Left lung (tissue), 10 donors: ENCODE results near the gene APOL4. TPM values are rescaled to one million over a fixed set of nuclear protein-coding genes. Genes with fewer than 3 reads are reported as not detected.
"Not testable (repeated sequence)": the region's sequence is repeated elsewhere in the genome, so short reads cannot be mapped to it uniquely, and the experiment has no call there.

Experiments
- ATAC-seq: fragments of 200-7000 bp; cut with Tn5 transposase; one replicate; pipeline ENCODE4 v1.9.1; 2020; ENCODE audit warnings: moderate library complexity
- DNase-seq, 4 donors: peaks; one replicate each; pipeline ENCODE4 v3.0.0-alpha.2; 2013 to 2020
- H3K27ac ChIP-seq, 2 donors: fragments of 200-600 bp; sonication (generic) in 1 of 2; one replicate each; pipeline versions ENCODE4 v1.5.0 to v1.8.0; 2020 to 2021
- H3K27me3 ChIP-seq, 2 donors: fragments of 200-600 bp; sonication (generic) in 1 of 2; one replicate each; pipeline versions ENCODE4 v1.5.0 to v1.8.0; 2020 to 2021
- H3K36me3 ChIP-seq, 2 donors: fragments of 200-600 bp; sonication (generic) in 1 of 2; one replicate each; pipeline versions ENCODE4 v1.5.0 to v1.8.0; 2020 to 2021
- H3K4me1 ChIP-seq, 2 donors: fragments of 200-600 bp; one replicate each; pipeline ENCODE4 v1.8.0; 2021
- H3K4me3 ChIP-seq, 2 donors: fragments of 200-600 bp; sonication (generic) in 1 of 2; one replicate each; pipeline versions ENCODE4 v1.5.0 to v1.8.0; 2020 to 2021; ENCODE audit warnings: mild to moderate bottlenecking in 1 of 2
- H3K9me3 ChIP-seq, 2 donors: fragments of 200-600 bp; sonication (generic) in 1 of 2; one replicate each; pipeline versions ENCODE4 v1.5.0 to v1.8.0; 2020 to 2021
- CTCF ChIP-seq, 2 donors: fragments of 200-600 bp; sonication (generic) in 1 of 2; IDR thresholded peaks; one replicate each; pipeline versions ENCODE4 v1.5.0 to v1.8.0; 2021; ENCODE audit warnings: antibody characterized with exemption in 2 of 2
- intact Hi-C, 2 donors: fragments of 100-400 bp; cut with DNase I; formaldehyde crosslinking; loops; one replicate each; pipeline versions ENCODE4 v1.11.2 to v1.14.2; 2022
- polyA plus RNA-seq, 6 donors: library from polyadenylated mRNA; unstranded; fragments of 120-200 nt; gene quantifications; one replicate each; pipeline ENCODE4 v1.2.1, GENCODE V29; 2013; ENCODE audit not compliant: insufficient read length in 6 of 6
- total RNA-seq, 2 donors: library from RNA; stranded (reverse); fragmentation: NEBNext Ultra II Directional; extraction: Animal tissue kit (Norgen Biotek cat#: 25700); gene quantifications; one replicate each; pipeline ENCODE4 v1.2.1, GENCODE V29; 2021
- donor health status: DM: no; HTN: yes; CAD: no.
- donor health status: DM: no; HTN: no; CAD: no.

The APOL4 gene
- total and polyA plus RNA-seq, 8 donors, result 4.9 to 18.6 (median 10.6) TPM

GRCh38 chr22:36191106-36191836 lies 10.3 kb downstream of the APOL4 start:
- intact Hi-C loops, result loop anchor here in 1 of 2 donors (10.0 kb wide), 2 partner anchors 84 to 294 kb away; partner anchors contain the start of gene TXN2
- peak; percentile 44 for ATAC-seq

DNA sequence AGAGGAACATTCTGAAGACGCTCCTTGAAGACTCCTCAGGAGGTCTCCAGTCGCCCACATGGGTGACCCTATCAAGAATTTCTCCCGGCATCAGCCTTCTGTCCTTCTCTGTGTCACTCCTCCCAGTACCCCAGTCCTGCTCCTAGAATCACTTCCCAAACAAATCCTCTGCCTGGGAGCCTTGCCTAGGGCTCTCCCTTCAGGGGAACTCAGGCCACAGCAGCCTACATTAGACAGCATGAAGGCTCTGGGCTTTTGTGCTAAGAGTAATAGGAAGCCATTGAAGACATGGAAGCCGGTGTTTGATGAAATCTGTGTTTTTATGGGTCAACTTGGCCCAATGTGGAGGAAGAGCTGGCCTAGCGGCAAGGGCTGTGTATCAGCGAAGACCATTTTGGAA lies 13.7 kb downstream of the APOL4 start:
- ATAC-seq, H3K36me3 ChIP-seq, H3K4me1 ChIP-seq, H3K27me3 ChIP-seq, H3K9me3 ChIP-seq, H3K4me3 ChIP-seq, DNase-seq, intact Hi-C loops, H3K27ac ChIP-seq: not testable (repeated sequence)

More at GRCh38 chr22:36191106-36191836, 10.3 kb downstream of the APOL4 start:
- H3K4me1 ChIP-seq, result peaks cover 0 to 11% of the 10 kb centered on the region in 2 donors
- H3K27me3 ChIP-seq, result no peaks in the 10 kb centered on the region
- H3K9me3 ChIP-seq, result no peaks in the 10 kb centered on the region
- TF ChIP-seq CTCF (IDR thresholded peaks at IDR 0.05), result no peak
- DNase-seq, result peak in 1 of 4 donors; percentile 68
- no peak overlapping the region for H3K27ac ChIP-seq
- no peak overlapping the region for H3K4me3 ChIP-seq
- H3K36me3 ChIP-seq, result no peaks in the 10 kb centered on the region

GRCh38 chr22:36185828-36186624 lies 15.6 kb downstream of the APOL4 start:
- no peaks in the 10 kb centered on the region for H3K36me3 ChIP-seq
- DNase-seq (no peak), ATAC-seq (no peak)
- intact Hi-C loops, result no loop called here
- no peaks in the 10 kb centered on the region for H3K9me3 ChIP-seq
- H3K27ac ChIP-seq, result no peak overlapping the region
- H3K4me3 ChIP-seq, result no peak overlapping the region
- TF ChIP-seq CTCF (IDR thresholded peaks at IDR 0.05), result no peak
- no peaks in the 10 kb centered on the region for H3K4me1 ChIP-seq
- no peaks in the 10 kb centered on the region for H3K27me3 ChIP-seq

DNA sequence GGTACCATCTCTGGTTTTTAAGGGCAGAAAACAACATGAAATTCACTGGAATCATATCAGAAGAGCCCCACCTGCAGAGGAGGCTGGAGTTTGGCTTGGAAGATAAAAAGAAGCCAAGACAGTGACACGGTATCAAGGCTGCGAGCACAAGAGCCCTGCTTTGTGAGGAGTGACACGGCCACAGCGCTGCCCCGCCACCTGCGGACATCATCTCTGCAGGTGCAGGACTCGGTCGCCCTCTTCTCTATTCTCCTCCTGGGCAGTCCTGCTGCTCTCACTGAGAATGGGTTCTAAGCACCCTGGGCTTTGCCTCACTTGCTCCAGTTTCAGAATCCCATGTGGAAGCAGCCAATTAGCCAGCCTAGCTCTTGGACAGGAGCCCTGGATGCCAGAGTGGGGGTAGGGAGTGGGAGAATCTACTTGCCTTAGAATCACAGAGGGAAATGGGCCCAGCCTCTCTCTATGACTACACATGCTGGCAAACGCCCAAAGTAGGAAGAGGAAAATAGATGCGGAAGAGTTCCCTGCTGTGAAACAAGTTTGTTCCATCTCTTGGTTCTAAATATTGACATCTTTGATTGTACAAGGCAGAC lies 17.1 kb downstream of the APOL4 start:
- no peak for ATAC-seq
- H3K27me3 ChIP-seq, result no peaks in the 10 kb centered on the region
- intact Hi-C loops, result loop anchor here in 1 of 2 donors (5.0 kb wide), 1 partner anchor 37 kb away; no protein-coding TSS in a partner anchor

DNA sequence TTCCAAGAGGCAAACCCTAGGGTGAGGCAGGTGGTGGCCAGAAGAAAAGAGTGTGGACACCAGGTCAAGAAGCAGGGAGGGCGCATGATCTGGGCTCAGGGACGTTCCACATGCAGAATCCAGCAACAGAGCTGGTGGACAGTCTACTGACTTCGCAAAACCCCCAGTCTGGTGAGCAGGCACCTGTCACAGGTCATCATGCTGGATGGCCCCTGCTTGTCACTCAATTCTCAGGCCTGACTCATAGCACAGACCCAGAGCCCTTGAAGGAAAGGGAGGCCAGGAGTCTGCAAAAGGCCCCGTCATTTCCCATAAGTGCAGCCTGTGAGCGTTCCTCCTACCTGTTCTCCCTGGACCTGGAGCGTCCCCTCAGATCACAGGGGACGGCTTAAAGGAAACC lies 18.2 kb downstream of the APOL4 start:
- ATAC-seq (no peak), DNase-seq (no peak)
- no peaks in the 10 kb centered on the region for H3K36me3 ChIP-seq
- no peak for TF ChIP-seq CTCF (IDR thresholded peaks at IDR 0.05)
- intact Hi-C loops, result loop anchor here in 1 of 2 donors (5.0 kb wide), 1 partner anchor 36 kb away; no protein-coding TSS in a partner anchor
- H3K27me3 ChIP-seq, result no peaks in the 10 kb centered on the region
- no peak overlapping the region for H3K27ac ChIP-seq
- no peaks in the 10 kb centered on the region for H3K9me3 ChIP-seq
- peaks cover 0 to 9% of the 10 kb centered on the region in 2 donors for H3K4me1 ChIP-seq
- H3K4me3 ChIP-seq, result no peak overlapping the region

More for the DNA sequence above, 17.1 kb downstream of the APOL4 start:
- Histone ChIP-seq H3K36me3 (no peaks in the 10 kb centered on the region), H3K9me3 (no peaks in the 10 kb centered on the region), H3K4me1 (peaks cover 0 to 9% of the 10 kb centered on the region in 2 donors), H3K4me3 (no peak overlapping the region), H3K27ac (no peak overlapping the region)
- TF ChIP-seq CTCF (IDR thresholded peaks at IDR 0.05), result no peak
- DNase-seq, result no peak
